WERI-Rb-1 (cell line): ENCODE data around the gene U2SURP.
"Not testable (repeated sequence)": the region's sequence is repeated elsewhere in the genome, so short reads cannot be mapped to it uniquely, and the experiment has no call there.

ENCODE experiments used
- DNase-seq: peaks from one replicate; pipeline ENCODE4 v3.0.0-alpha.2; 2020
- H3K27ac ChIP-seq: fragments of 250-450 bp; sonication (Bioruptor Pico); 2 replicates; pipeline ENCODE4 v1.5.1; 2020; ENCODE audit warnings: mild to moderate bottlenecking, moderate library complexity
- H3K27me3 ChIP-seq: fragments of 250-450 bp; sonication (Bioruptor Pico); 2 replicates; pipeline ENCODE4 v1.5.1; 2021; ENCODE audit warnings: mild to moderate bottlenecking, low read depth, moderate library complexity; ENCODE audit not compliant: insufficient read depth, severe bottlenecking
- H3K36me3 ChIP-seq: fragments of 250-450 bp; sonication (Bioruptor Pico); 2 replicates; pipeline ENCODE4 v1.5.1; 2020; ENCODE audit warnings: mild to moderate bottlenecking, moderate library complexity
- H3K4me3 ChIP-seq: 2 replicates; pipeline ENCODE4 v1.5.1; 2011; ENCODE audit warnings: low read depth, mild to moderate bottlenecking, control low read depth, low read length
- H3K9me3 ChIP-seq: fragments of 250-450 bp; sonication (Bioruptor Pico); 2 replicates; pipeline ENCODE4 v1.5.1; 2021; ENCODE audit warnings: mild to moderate bottlenecking, moderate library complexity; ENCODE audit not compliant: severe bottlenecking
- CTCF ChIP-seq: IDR thresholded peaks from 2 replicates; pipeline ENCODE4 v1.5.1; 2011; ENCODE audit warnings: low read depth, mild to moderate bottlenecking, control low read depth, inconsistent platforms, low read length

The U2SURP gene

GRCh38 chr3:143068059-143068458, 66.7 kb downstream of the U2SURP start:
- H3K36me3 ChIP-seq: no peaks in the 10 kb centered on the region
- H3K4me3 ChIP-seq: no peak overlapping the region
- no peak for DNase-seq
- no peaks in the 10 kb centered on the region for H3K9me3 ChIP-seq
- H3K27ac ChIP-seq: no peak overlapping the region
- no peak for TF ChIP-seq CTCF
- H3K27me3 ChIP-seq: no peaks in the 10 kb centered on the region

GRCh38 chr3:143070977-143071551, 69.7 kb downstream of the U2SURP start:
- H3K27me3 ChIP-seq: no peaks in the 10 kb centered on the region
- DNase-seq: no peak
- no peak overlapping the region for H3K4me3 ChIP-seq
- H3K9me3 ChIP-seq: peaks cover 3% of the 10 kb centered on the region
- no peak overlapping the region for H3K27ac ChIP-seq
- no peak for TF ChIP-seq CTCF
- no peaks in the 10 kb centered on the region for H3K36me3 ChIP-seq

GRCh38 chr3:143071776-143072175, 70.4 kb downstream of the U2SURP start:
- H3K27me3 ChIP-seq: no peaks in the 10 kb centered on the region
- H3K9me3 ChIP-seq: peaks cover 3% of the 10 kb centered on the region
- no peaks in the 10 kb centered on the region for H3K36me3 ChIP-seq
- H3K27ac ChIP-seq: no peak overlapping the region
- H3K4me3 ChIP-seq: no peak overlapping the region
- no peak for TF ChIP-seq CTCF
- no peak for DNase-seq

GRCh38 chr3:143072298-143073020, 71.1 kb downstream of the U2SURP start:
- not testable (repeated sequence) for H3K27me3 ChIP-seq, H3K36me3 ChIP-seq, H3K9me3 ChIP-seq, DNase-seq, H3K27ac ChIP-seq, H3K4me3 ChIP-seq

GRCh38 chr3:143073541-143073940, 72.2 kb downstream of the U2SURP start:
- not testable (repeated sequence) for H3K4me3 ChIP-seq, DNase-seq, H3K27me3 ChIP-seq, H3K36me3 ChIP-seq, H3K27ac ChIP-seq, H3K9me3 ChIP-seq

- DNase-seq, H3K27ac ChIP-seq, H3K27me3 ChIP-seq, H3K36me3 ChIP-seq, H3K9me3 ChIP-seq, H3K4me3 ChIP-seq: not testable (repeated sequence)
Measured at GRCh38 chr3:143073983-143074382, 72.6 kb downstream of the U2SURP start.

- no peak for DNase-seq
- H3K36me3 ChIP-seq: no peaks in the 10 kb centered on the region
- H3K27ac ChIP-seq: no peak overlapping the region
- H3K9me3 ChIP-seq: no peaks in the 10 kb centered on the region
- H3K27me3 ChIP-seq: no peaks in the 10 kb centered on the region
- H3K4me3 ChIP-seq: no peak overlapping the region
- TF ChIP-seq CTCF: no peak
Measured at GRCh38 chr3:143078883-143079282, 77.5 kb downstream of the U2SURP start.
